GM12872 (cell line): ENCODE results near the gene CYTH4.

ENCODE experiments used
- TF ChIP-seq, protein P1 (sequence below): IDR thresholded peaks from 3 replicates; pipeline ENCODE4 v1.5.1; 2011; ENCODE audit warnings: low read depth, mild to moderate bottlenecking, low read length, moderate library complexity; ENCODE audit not compliant: insufficient read depth

CYTH4 gene

GRCh38 chr22:37312549-37313183, 30.4 kb downstream of the CYTH4 start:
- TF ChIP-seq, protein P1, sequence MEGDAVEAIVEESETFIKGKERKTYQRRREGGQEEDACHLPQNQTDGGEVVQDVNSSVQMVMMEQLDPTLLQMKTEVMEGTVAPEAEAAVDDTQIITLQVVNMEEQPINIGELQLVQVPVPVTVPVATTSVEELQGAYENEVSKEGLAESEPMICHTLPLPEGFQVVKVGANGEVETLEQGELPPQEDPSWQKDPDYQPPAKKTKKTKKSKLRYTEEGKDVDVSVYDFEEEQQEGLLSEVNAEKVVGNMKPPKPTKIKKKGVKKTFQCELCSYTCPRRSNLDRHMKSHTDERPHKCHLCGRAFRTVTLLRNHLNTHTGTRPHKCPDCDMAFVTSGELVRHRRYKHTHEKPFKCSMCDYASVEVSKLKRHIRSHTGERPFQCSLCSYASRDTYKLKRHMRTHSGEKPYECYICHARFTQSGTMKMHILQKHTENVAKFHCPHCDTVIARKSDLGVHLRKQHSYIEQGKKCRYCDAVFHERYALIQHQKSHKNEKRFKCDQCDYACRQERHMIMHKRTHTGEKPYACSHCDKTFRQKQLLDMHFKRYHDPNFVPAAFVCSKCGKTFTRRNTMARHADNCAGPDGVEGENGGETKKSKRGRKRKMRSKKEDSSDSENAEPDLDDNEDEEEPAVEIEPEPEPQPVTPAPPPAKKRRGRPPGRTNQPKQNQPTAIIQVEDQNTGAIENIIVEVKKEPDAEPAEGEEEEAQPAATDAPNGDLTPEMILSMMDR = no peak

- TF ChIP-seq, protein P1 = no peak
Measured at GRCh38 chr22:37313376-37314314, 31.3 kb downstream of the CYTH4 start.

DNA sequence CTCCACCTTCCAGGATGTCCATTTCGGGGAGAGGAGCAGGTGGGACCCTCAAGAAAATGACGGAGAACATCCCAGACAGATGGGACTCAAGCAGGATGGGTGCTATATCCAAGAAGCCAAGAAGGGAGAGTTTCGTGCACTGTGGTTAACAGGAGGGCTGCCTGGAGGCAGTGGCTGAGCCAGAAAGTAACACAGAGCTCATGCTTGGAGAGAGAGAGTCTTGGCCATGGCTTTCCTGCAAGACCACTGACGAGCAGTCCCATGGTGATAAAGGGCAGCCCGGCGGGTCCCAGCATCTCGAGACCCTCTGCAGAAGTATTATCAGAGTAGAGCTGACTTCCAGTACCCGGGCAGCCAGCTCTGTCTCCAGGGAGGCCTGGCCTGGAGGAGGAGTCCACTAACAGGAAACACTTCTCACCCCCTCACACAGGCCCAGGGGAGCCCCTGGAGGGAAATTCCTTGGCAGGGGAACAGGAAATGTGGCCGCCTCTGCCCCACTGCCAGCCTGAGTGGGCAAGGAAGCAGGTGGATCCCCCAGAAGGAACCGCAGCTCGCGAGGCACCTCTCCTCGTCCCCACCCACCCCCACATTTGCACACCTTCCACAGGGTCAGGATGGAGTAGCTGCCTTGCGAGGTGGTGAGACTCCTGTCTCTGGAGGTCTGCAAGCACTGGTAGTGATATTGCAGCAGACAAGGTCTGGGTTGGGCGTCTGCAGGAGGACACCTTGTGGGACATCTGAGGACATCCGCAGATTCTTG, 32.2 kb downstream of the CYTH4 start:
- TF ChIP-seq, protein P1 = no peak

DNA sequence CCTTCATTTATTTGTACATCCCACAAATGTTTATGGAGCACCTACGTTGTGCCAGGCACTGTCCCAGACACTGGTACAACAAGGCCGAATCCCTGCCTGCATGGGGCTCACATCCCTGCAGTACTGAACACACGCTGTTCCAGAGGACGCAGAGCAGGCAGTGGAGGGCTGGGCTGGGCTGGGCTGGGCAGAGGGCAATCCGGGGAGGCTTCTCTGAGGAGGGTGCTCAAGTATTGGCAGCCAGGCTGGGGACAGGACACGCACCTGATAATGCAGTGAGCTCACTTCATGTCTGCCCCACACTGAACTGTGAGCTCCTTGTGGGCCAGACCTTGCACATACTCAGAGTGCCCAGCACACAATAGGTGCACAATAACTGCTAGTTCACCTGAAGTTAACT, 34.1 kb downstream of the CYTH4 start:
- TF ChIP-seq, protein P1 = no peak

DNA sequence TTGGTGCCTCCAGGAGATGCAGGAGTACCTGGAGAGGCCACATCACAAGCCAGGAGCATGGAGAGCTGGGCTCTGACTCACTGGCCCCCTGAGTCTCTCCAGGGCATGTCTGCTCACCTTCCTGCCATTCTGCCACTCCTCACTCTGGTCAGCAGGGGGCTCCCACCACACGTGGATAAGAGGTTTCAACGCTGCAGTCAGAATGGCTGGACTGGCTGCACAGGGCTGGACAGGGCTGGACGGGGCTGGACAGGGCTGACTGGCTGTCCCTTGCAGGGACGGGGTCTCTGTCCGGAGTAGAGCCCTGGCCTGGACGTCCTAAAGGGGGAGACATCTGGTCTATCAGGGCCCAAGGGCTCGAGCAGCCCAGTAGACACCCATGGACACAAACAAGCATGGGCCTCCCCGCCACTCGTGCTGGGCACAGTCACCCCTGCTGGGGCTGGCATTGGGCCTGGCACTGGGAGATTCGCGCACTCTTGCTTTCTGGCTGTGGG, 34.6 kb downstream of the CYTH4 start:
- TF ChIP-seq, protein P1 = peak; percentile 96

GRCh38 chr22:37317698-37318210, 35.4 kb downstream of the CYTH4 start:
- TF ChIP-seq, protein P1 = no peak
